Body of pancreas (tissue), 4 donors: Measurements from ENCODE around the gene DFFB. TPM values are rescaled to one million over a fixed set of nuclear protein-coding genes. Genes with fewer than 3 reads are reported as not detected.
"Not testable (repeated sequence)": the region's sequence is repeated elsewhere in the genome, so short reads cannot be mapped to it uniquely, and the experiment has no call there.

Experiments
- ATAC-seq: fragments of 150-250 bp; one replicate; pipeline ENCODE4 v1.9.1; 2016
- DNase-seq, 4 donors: peaks; one replicate each; pipeline ENCODE4 v3.0.0-alpha.2; 2019
- H3K27ac ChIP-seq, 4 donors: fragments of 200-600 bp; sonication (generic); 1 replicate in 3 of 4; 2 replicates in 1 of 4; pipeline versions ENCODE4 v1.5.1 to v1.6.1; 2016 to 2019; ENCODE audit warnings: mild to moderate bottlenecking in 1 of 4, mixed read lengths in 1 of 4, moderate library complexity in 1 of 4
- H3K27me3 ChIP-seq, 2 donors: fragments of 200-600 bp; sonication (generic); one replicate each; pipeline ENCODE4 v1.6.0; 2016; ENCODE audit warnings: mild to moderate bottlenecking in 1 of 2
- H3K36me3 ChIP-seq, 2 donors: fragments of 200-600 bp; sonication (generic); replicated peaks in 1 of 2; 2 replicates each; pipeline ENCODE4 v1.5.1; 2016; ENCODE audit warnings: low read depth in 2 of 2; ENCODE audit not compliant: insufficient read depth in 1 of 2
- H3K4me1 ChIP-seq: fragments of 200-600 bp; sonication (generic); one replicate; pipeline ENCODE4 v1.6.0; 2016
- H3K4me3 ChIP-seq, 2 donors: fragments of 200-600 bp; sonication (generic); 1 replicate in 1 of 2; 2 replicates in 1 of 2; pipeline ENCODE4 v1.5.1; 2016 to 2019
- H3K9me3 ChIP-seq, 3 donors: fragments of 200-600 bp; sonication (generic); 1 replicate in 2 of 3; 2 replicates in 1 of 3; pipeline ENCODE4 v1.5.1; 2016
- POLR2A ChIP-seq, 3 donors: fragments of 450-650 bp; IDR thresholded peaks; one replicate each; pipeline ENCODE4 v1.6.1; 2016; ENCODE audit warnings: antibody characterized with exemption in 3 of 3, mild to moderate bottlenecking in 2 of 3
- WGBS, 2 donors: methylation state at CpG; one replicate each; pipeline ENCODE4 v1.1.5; 2017; 5-methylcytosine and 5-hydroxymethylcytosine counted together
- intact Hi-C: fragments of 100-400 bp; cut with DNase I; formaldehyde crosslinking; loops from one replicate; pipeline ENCODE4 v1.15.1; 2023
- total RNA-seq, 2 donors: library from RNA; depleted of rRNA; stranded (reverse); fragments of >200 nt; gene quantifications; one replicate each; pipeline ENCODE4 v1.1.0, GENCODE V29; 2016
- TF ChIP-seq, protein P1 (sequence below), 7 experiments: fragments of 450-650 bp in 4 of 7; fragments of 200-600 bp in 3 of 7; sonication (generic) in 3 of 7; IDR thresholded peaks; one replicate each; pipeline ENCODE4 v1.5.1; 2016 to 2019; ENCODE audit warnings: antibody characterized with exemption in 7 of 7

Gene DFFB, protein sequence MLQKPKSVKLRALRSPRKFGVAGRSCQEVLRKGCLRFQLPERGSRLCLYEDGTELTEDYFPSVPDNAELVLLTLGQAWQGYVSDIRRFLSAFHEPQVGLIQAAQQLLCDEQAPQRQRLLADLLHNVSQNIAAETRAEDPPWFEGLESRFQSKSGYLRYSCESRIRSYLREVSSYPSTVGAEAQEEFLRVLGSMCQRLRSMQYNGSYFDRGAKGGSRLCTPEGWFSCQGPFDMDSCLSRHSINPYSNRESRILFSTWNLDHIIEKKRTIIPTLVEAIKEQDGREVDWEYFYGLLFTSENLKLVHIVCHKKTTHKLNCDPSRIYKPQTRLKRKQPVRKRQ
- 10 to 100 TPM in 1 of 2 donors, 1 to 10 TPM in 1; 6.5 to 13.5 TPM for total RNA-seq

DNA sequence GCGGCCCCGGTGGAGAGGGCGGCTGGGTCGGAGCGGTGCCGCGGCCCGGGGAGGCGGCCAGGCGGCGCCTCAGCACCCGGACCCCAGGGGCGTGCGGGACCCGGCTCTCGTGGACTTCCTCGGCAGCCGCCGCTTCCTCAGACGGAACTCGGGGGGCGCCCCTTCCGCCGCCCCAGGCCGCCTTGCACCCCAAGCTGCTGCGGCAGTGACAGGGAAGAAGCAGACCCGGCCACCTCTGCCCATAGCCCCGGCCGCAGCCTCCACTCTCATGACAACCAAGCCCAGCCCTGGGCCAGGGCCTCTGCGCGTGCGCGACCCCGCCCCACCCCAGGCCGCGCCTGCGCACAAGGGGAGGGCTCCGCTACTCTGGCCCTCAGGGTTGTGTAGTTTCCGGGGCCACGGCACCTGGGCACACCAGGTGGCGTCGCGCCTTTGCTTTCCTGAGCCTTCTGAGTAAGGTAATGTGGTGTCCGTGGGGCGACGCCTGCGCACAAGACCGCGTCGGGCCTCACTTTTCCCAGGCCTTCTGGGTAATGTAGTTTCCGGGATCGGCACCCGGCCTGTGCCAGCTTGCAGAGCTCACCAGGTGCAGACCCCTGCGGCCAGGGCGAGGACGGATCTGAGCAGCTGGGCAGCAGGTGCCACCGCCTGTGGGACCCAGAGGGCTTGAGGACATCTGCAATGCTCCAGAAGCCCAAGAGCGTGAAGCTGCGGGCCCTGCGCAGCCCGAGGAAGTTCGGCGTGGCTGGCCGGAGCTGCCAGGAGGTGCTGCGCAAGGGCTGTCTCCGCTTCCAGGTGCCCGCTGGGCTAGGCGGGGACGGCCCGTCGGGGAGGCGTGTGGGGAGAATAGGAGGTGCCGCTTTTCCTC is at the start of gene DFFB, which contains the start of gene CEP104:
DFFB (plus strand) TSS at position 554 of the 868 bp plus-strand sequence; CDS start at position 682, 128 bp downstream.
CEP104 (minus strand) TSS at position 289 of the 868 bp plus-strand sequence. CDS start 4,804 bp downstream, outside the sequence.
- Histone ChIP-seq H3K9me3 (no peaks in the 10 kb centered on the region), H3K4me3 (peak within 1 kb of the TSS; percentile 61 to 83), H3K27me3 (no peaks in the 10 kb centered on the region), H3K4me1 (peaks cover 36% of the 10 kb centered on the region), H3K36me3 (no peaks in the 10 kb centered on the region), H3K27ac (peak within 1 kb of the TSS; percentile 73 to 84 (median 81))
- DNase-seq (peak; percentile 98 to 100 (median 99)), ATAC-seq (peak; percentile 97)
- TF ChIP-seq, protein P1, sequence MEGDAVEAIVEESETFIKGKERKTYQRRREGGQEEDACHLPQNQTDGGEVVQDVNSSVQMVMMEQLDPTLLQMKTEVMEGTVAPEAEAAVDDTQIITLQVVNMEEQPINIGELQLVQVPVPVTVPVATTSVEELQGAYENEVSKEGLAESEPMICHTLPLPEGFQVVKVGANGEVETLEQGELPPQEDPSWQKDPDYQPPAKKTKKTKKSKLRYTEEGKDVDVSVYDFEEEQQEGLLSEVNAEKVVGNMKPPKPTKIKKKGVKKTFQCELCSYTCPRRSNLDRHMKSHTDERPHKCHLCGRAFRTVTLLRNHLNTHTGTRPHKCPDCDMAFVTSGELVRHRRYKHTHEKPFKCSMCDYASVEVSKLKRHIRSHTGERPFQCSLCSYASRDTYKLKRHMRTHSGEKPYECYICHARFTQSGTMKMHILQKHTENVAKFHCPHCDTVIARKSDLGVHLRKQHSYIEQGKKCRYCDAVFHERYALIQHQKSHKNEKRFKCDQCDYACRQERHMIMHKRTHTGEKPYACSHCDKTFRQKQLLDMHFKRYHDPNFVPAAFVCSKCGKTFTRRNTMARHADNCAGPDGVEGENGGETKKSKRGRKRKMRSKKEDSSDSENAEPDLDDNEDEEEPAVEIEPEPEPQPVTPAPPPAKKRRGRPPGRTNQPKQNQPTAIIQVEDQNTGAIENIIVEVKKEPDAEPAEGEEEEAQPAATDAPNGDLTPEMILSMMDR (IDR thresholded peaks at IDR 0.05): peak in 6 of 7 experiments; percentile 22 to 69 (median 50)
- TF ChIP-seq POLR2A (IDR thresholded peaks at IDR 0.05): peak; percentile 39 to 78 (median 78)
- intact Hi-C loops: no loop called here
- 0% methylated on average over 12 to 69 of the region's 73 CpGs for WGBS, 2 donors

- no peak for ATAC-seq
- Histone ChIP-seq H3K36me3 (no peaks in the 10 kb centered on the region), H3K27ac (no peak overlapping the region), H3K27me3 (peaks cover 0 to 5% of the 10 kb centered on the region in 2 donors), H3K4me1 (no peaks in the 10 kb centered on the region), H3K4me3 (no peak overlapping the region), H3K9me3 (no peaks in the 10 kb centered on the region)
- intact Hi-C loops: no loop called here
- WGBS, 2 donors: 60 to 62% methylated on average over 3 to 5 of the region's 5 CpGs
- TF ChIP-seq POLR2A (IDR thresholded peaks at IDR 0.05): no peak
- TF ChIP-seq, protein P1 (IDR thresholded peaks at IDR 0.05): no peak
- DNase-seq: no peak
Measured at GRCh38 chr1:3807769-3808168, 49.5 kb upstream of the DFFB start.

- H3K4me3 ChIP-seq: no peak overlapping the region
- ATAC-seq: no peak
- TF ChIP-seq, protein P1 (IDR thresholded peaks at IDR 0.05): no peak
- TF ChIP-seq POLR2A (IDR thresholded peaks at IDR 0.05): no peak
- H3K36me3 ChIP-seq: peaks cover 0 to 4% of the 10 kb centered on the region in 2 donors
- WGBS, 2 donors: 51 to 62% methylated on average over 6 to 7 of the region's 7 CpGs
- intact Hi-C loops: no loop called here
- no peak overlapping the region for H3K27ac ChIP-seq
- H3K27me3 ChIP-seq: no peaks in the 10 kb centered on the region
- DNase-seq: no peak
- H3K9me3 ChIP-seq: no peaks in the 10 kb centered on the region
- no peaks in the 10 kb centered on the region for H3K4me1 ChIP-seq
Measured at GRCh38 chr1:3809680-3810079, 47.6 kb upstream of the DFFB start.

GRCh38 chr1:3810149-3810761 is 47.0 kb upstream of the DFFB start:
- H3K36me3 ChIP-seq, H3K27ac ChIP-seq, H3K4me1 ChIP-seq, intact Hi-C loops, H3K9me3 ChIP-seq, DNase-seq, H3K4me3 ChIP-seq, ATAC-seq, H3K27me3 ChIP-seq: not testable (repeated sequence)
- WGBS, 2 donors: 68 to 71% methylated on average over 9 of the region's 9 CpGs

DNA sequence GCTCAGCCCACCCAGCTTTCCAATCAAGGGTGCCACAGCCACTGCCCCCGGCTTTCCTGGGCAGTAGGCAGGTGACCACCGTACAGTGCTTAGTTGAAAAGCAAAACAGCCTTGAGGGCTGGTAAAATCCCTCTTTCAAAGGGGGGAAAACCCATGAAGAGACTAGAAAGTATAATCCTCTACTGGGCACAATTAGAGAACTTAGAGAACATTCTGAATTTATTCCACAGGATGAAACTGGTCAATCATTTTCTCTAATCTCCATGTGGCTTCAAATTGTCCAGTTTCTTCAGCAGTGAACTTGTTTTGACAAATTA is 45.7 kb upstream of the DFFB start:
- TF ChIP-seq POLR2A (IDR thresholded peaks at IDR 0.05): no peak
- TF ChIP-seq, protein P1 (IDR thresholded peaks at IDR 0.05): no peak
- no peak overlapping the region for H3K27ac ChIP-seq

More for the DNA sequence above, 45.7 kb upstream of the DFFB start:
- Histone ChIP-seq H3K4me3 (no peak overlapping the region), H3K36me3 (peaks cover 0 to 13% of the 10 kb centered on the region in 2 donors), H3K4me1 (no peaks in the 10 kb centered on the region), H3K27me3 (no peaks in the 10 kb centered on the region), H3K9me3 (no peaks in the 10 kb centered on the region)
- DNase-seq (no peak), ATAC-seq (no peak)
- intact Hi-C loops: no loop called here
- 50 to 54% methylated on average over 2 of the region's 2 CpGs for WGBS, 2 donors
